Muscle of leg (tissue), 11 donors: ENCODE measurements around the gene IRF8. TPM values are rescaled to one million over a fixed set of nuclear protein-coding genes. Genes with fewer than 3 reads are reported as not detected.
A peak's percentile ranks its signal among the peaks of the same experiment; 100 is the strongest.

Source experiments
- DNase-seq: peaks from one replicate; pipeline ENCODE4 v3.0.0; 2013
- H3K27ac ChIP-seq: one replicate; pipeline ENCODE4 v1.5.1; 2013; ENCODE audit warnings: mild to moderate bottlenecking, low read length, control low read depth
- H3K27me3 ChIP-seq: one replicate; pipeline ENCODE4 v1.6.1; 2013; ENCODE audit warnings: low read length; ENCODE audit not compliant: control insufficient read depth, insufficient read depth
- H3K36me3 ChIP-seq: one replicate; pipeline ENCODE4 v1.6.1; 2013; ENCODE audit warnings: low read length; ENCODE audit not compliant: control insufficient read depth, insufficient read depth
- H3K4me1 ChIP-seq: one replicate; pipeline ENCODE4 v1.6.1; 2013; ENCODE audit warnings: low read length; ENCODE audit not compliant: control insufficient read depth, insufficient read depth
- H3K4me3 ChIP-seq: one replicate; pipeline ENCODE4 v1.5.1; 2013; ENCODE audit warnings: low read length, control low read depth
- H3K9me3 ChIP-seq: replicated peaks from 2 replicates; pipeline ENCODE4 v1.6.1; 2013; ENCODE audit warnings: low read depth, low read length; ENCODE audit not compliant: control insufficient read depth
- WGBS: methylation state at CpG from one replicate; pipeline ENCODE4 v1.1.5; 2013; ENCODE audit warnings: missing lambda C conversion rate; ENCODE audit not compliant: insufficient coverage; 5-methylcytosine and 5-hydroxymethylcytosine counted together
- polyA plus RNA-seq, 8 donors: library from polyadenylated mRNA; unstranded; fragments of 120-200 nt; gene quantifications; one replicate each; pipeline versions ENCODE4 v1.2.1 to v1.2.3, GENCODE V29; 2013; ENCODE audit warnings: inconsistent platforms in 1 of 8, low replicate concordance in 1 of 8; ENCODE audit not compliant: insufficient read length in 8 of 8, insufficient read depth in 1 of 8
- total RNA-seq: library from RNA; stranded (reverse); fragments of 120-200 nt; gene quantifications from one replicate; pipeline ENCODE4 v1.2.4, GENCODE V29; 2013

The IRF8 gene
- total and polyA plus RNA-seq, 9 donors, result 3.6 to 7.7 (median 5.8) TPM

GRCh38 chr16:85946541-85947124 lies 47.7 kb downstream of the IRF8 start:
- no peak for DNase-seq
- Histone ChIP-seq H3K4me3 (no peak overlapping the region), H3K27ac (no peak overlapping the region), H3K27me3 (peaks cover 55% of the 10 kb centered on the region), H3K36me3 (no peaks in the 10 kb centered on the region), H3K4me1 (peaks cover 3% of the 10 kb centered on the region), H3K9me3 (no peaks in the 10 kb centered on the region)
- 63% methylated on average over 10 of the region's 13 CpGs for WGBS

- DNase-seq, result no peak
- Histone ChIP-seq H3K4me3 (no peak overlapping the region), H3K36me3 (no peaks in the 10 kb centered on the region), H3K9me3 (no peaks in the 10 kb centered on the region), H3K27me3 (peaks cover 52% of the 10 kb centered on the region), H3K4me1 (peaks cover 3% of the 10 kb centered on the region), H3K27ac (no peak overlapping the region)
- WGBS, result 91% methylated on average over 19 of the region's 32 CpGs
Observed at GRCh38 chr16:85947230-85948137, 48.5 kb downstream of the IRF8 start.

GRCh38 chr16:85948138-85948509 lies 49.2 kb downstream of the IRF8 start:
- WGBS, result 69% methylated on average over 20 of the region's 20 CpGs
- Histone ChIP-seq H3K27me3 (peaks cover 52% of the 10 kb centered on the region), H3K4me1 (peaks cover 3% of the 10 kb centered on the region), H3K9me3 (no peaks in the 10 kb centered on the region), H3K27ac (no peak overlapping the region), H3K4me3 (no peak overlapping the region), H3K36me3 (no peaks in the 10 kb centered on the region)
- no peak for DNase-seq

- no peaks in the 10 kb centered on the region for H3K36me3 ChIP-seq
- H3K9me3 ChIP-seq, result no peaks in the 10 kb centered on the region
- WGBS, result 83% methylated on average over 8 of the region's 14 CpGs
- H3K4me1 ChIP-seq, result peaks cover 3% of the 10 kb centered on the region
- H3K4me3 ChIP-seq, result no peak overlapping the region
- peaks cover 52% of the 10 kb centered on the region for H3K27me3 ChIP-seq
- H3K27ac ChIP-seq, result no peak overlapping the region
- DNase-seq, result no peak
Observed at GRCh38 chr16:85948616-85949265, 49.8 kb downstream of the IRF8 start.

GRCh38 chr16:85950136-85950918 lies 51.4 kb downstream of the IRF8 start:
- H3K4me3 ChIP-seq, result no peak overlapping the region
- peaks cover 48% of the 10 kb centered on the region for H3K27me3 ChIP-seq
- no peak overlapping the region for H3K27ac ChIP-seq
- no peaks in the 10 kb centered on the region for H3K36me3 ChIP-seq
- 64% methylated on average over 4 of the region's 14 CpGs for WGBS
- no peaks in the 10 kb centered on the region for H3K9me3 ChIP-seq
- DNase-seq, result peak; percentile 22
- H3K4me1 ChIP-seq, result peaks cover 3% of the 10 kb centered on the region

- Histone ChIP-seq H3K27me3 (peaks cover 41% of the 10 kb centered on the region), H3K4me1 (peaks cover 3% of the 10 kb centered on the region), H3K4me3 (no peak overlapping the region), H3K27ac (no peak overlapping the region), H3K36me3 (no peaks in the 10 kb centered on the region), H3K9me3 (no peaks in the 10 kb centered on the region)
- DNase-seq, result no peak
- 95% methylated on average over 8 of the region's 12 CpGs for WGBS
Observed at GRCh38 chr16:85952197-85952596, 53.2 kb downstream of the IRF8 start.

GRCh38 chr16:85952811-85953210 lies 53.8 kb downstream of the IRF8 start:
- peaks cover 40% of the 10 kb centered on the region for H3K27me3 ChIP-seq
- peaks cover 3% of the 10 kb centered on the region for H3K4me1 ChIP-seq
- H3K27ac ChIP-seq, result no peak overlapping the region
- DNase-seq, result no peak
- 82% methylated on average over 3 of the region's 5 CpGs for WGBS
- no peak overlapping the region for H3K4me3 ChIP-seq
- H3K36me3 ChIP-seq, result no peaks in the 10 kb centered on the region
- H3K9me3 ChIP-seq, result no peaks in the 10 kb centered on the region

GRCh38 chr16:85954927-85955519 lies 56.1 kb downstream of the IRF8 start:
- Histone ChIP-seq H3K9me3 (no peaks in the 10 kb centered on the region), H3K27ac (no peak overlapping the region), H3K4me1 (peaks cover 2% of the 10 kb centered on the region), H3K4me3 (no peak overlapping the region), H3K27me3 (peaks cover 26% of the 10 kb centered on the region), H3K36me3 (no peaks in the 10 kb centered on the region)
- 92% methylated on average over 11 of the region's 12 CpGs for WGBS
- no peak for DNase-seq

- peaks cover 23% of the 10 kb centered on the region for H3K27me3 ChIP-seq
- no peak overlapping the region for H3K27ac ChIP-seq
- 0% methylated on average over 1 of the region's 11 CpGs for WGBS
- no peaks in the 10 kb centered on the region for H3K9me3 ChIP-seq
- no peaks in the 10 kb centered on the region for H3K36me3 ChIP-seq
- H3K4me1 ChIP-seq, result no peaks in the 10 kb centered on the region
- H3K4me3 ChIP-seq, result no peak overlapping the region
- DNase-seq, result no peak
Observed at GRCh38 chr16:85955566-85955965, 56.6 kb downstream of the IRF8 start.
